ENCODE results near the gene CAMSAP3. TPM values are rescaled to one million over a fixed set of nuclear protein-coding genes. Genes with fewer than 3 reads are reported as not detected.

The CAMSAP3 gene
- total RNA-seq, 1 donor = not detected

DNA sequence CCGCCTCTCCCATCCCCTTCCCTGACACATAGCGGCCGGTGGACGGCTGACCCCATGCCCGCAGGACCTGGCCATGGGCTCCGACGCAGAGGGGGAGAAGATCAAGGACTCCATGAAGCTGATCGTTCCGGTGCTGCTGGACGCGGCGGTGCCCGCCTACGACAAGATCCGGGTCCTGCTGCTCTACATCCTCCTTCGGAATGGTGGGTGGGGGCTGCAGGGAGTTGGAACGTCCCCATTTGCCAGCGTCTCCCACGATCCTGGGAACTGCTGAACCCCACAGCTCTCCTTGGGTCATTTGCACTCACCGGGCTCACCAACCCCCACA lies 48.9 kb downstream of the CAMSAP3 start:
- Histone ChIP-seq H3K4me1 (ENCODE audit: insufficient read depth, low read length) (no peaks in the 10 kb centered on the region), H2AFZ (ENCODE audit: low read length) (no peak overlapping the region), H3K79me2 (ENCODE audit: insufficient read depth, low read length) (no peaks in the 10 kb centered on the region), H3K4me3 (ENCODE audit: insufficient read depth, low read length) (no peak overlapping the region), H3K27me3 (ENCODE audit: insufficient read depth, low read length) (no peaks in the 10 kb centered on the region), H4K20me1 (ENCODE audit: insufficient read depth, low read length) (no peaks in the 10 kb centered on the region), H3K36me3 (ENCODE audit: insufficient read depth, low read length) (no peaks in the 10 kb centered on the region), H3K4me2 (ENCODE audit: insufficient read depth, low read length) (no peak overlapping the region), H3K9me3 (ENCODE audit: low read depth, low read length) (no peaks in the 10 kb centered on the region), H3K27ac (ENCODE audit: low read depth, low read length) (no peak overlapping the region)
- TF ChIP-seq, protein P1, sequence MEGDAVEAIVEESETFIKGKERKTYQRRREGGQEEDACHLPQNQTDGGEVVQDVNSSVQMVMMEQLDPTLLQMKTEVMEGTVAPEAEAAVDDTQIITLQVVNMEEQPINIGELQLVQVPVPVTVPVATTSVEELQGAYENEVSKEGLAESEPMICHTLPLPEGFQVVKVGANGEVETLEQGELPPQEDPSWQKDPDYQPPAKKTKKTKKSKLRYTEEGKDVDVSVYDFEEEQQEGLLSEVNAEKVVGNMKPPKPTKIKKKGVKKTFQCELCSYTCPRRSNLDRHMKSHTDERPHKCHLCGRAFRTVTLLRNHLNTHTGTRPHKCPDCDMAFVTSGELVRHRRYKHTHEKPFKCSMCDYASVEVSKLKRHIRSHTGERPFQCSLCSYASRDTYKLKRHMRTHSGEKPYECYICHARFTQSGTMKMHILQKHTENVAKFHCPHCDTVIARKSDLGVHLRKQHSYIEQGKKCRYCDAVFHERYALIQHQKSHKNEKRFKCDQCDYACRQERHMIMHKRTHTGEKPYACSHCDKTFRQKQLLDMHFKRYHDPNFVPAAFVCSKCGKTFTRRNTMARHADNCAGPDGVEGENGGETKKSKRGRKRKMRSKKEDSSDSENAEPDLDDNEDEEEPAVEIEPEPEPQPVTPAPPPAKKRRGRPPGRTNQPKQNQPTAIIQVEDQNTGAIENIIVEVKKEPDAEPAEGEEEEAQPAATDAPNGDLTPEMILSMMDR (IDR thresholded peaks at IDR 0.05; ENCODE audit: extremely low read depth, low read depth, low read length) = no peak
- peak; percentile 79 for DNase-seq (ENCODE audit: insufficient read length, low spot score, missing footprints)

- Histone ChIP-seq H3K9me3 (ENCODE audit: low read depth, low read length) (no peaks in the 10 kb centered on the region), H4K20me1 (ENCODE audit: insufficient read depth, low read length) (no peaks in the 10 kb centered on the region), H3K27me3 (ENCODE audit: insufficient read depth, low read length) (no peaks in the 10 kb centered on the region), H3K4me1 (ENCODE audit: insufficient read depth, low read length) (no peaks in the 10 kb centered on the region), H3K27ac (ENCODE audit: low read depth, low read length) (no peak overlapping the region), H3K79me2 (ENCODE audit: insufficient read depth, low read length) (no peaks in the 10 kb centered on the region), H3K4me2 (ENCODE audit: insufficient read depth, low read length) (no peak overlapping the region), H2AFZ (ENCODE audit: low read length) (no peak overlapping the region), H3K36me3 (ENCODE audit: insufficient read depth, low read length) (no peaks in the 10 kb centered on the region), H3K4me3 (ENCODE audit: insufficient read depth, low read length) (no peak overlapping the region)
- peak; percentile 80 for DNase-seq (ENCODE audit: insufficient read length, low spot score, missing footprints)
- TF ChIP-seq, protein P1 (IDR thresholded peaks at IDR 0.05; ENCODE audit: extremely low read depth, low read depth, low read length) = no peak
Observed at GRCh38 chr19:7645163-7645562, 49.5 kb downstream of the CAMSAP3 start.

DNA sequence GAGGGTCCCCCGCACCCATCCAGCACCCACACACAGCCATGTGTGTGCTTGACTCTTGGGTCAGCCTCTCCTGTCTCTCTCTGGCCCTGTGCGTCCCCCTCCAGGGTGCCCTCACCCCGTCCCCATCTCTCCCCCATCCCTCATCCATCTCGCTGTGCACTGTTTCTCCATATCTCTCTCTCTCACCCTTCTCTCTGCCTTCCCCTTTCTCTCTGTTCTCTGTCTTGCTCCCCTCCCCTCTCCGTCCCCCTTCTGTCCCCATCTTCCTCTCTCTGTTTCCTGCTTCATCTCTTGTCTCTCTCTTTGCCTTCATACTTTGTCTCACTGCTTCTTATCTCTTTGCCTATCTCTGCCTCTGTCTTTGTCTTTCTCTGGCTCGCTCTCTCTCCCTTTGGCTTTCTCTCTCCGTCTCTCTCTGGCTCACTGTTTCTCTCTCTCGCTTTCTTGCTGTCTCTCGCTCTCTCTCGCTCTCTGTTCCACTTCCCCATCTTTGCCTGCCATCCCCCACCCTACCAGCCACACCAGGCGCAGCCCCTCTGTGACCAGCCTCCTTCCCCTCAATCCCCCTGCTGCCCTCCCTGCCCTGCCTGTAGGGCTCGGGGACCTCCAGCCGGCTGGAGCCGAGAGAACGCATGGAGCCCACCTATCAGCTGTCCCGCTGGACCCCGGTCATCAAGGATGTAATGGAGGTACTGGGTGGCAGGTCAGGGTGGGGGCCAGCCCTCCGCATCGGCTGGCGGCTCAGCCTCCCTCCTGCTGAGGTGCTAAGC lies 50.2 kb downstream of the CAMSAP3 start:
- no peak overlapping the region for H3K27ac ChIP-seq (ENCODE audit: low read depth, low read length)
- no peak overlapping the region for H2AFZ ChIP-seq (ENCODE audit: low read length)
- H3K4me1 ChIP-seq (ENCODE audit: insufficient read depth, low read length) = no peaks in the 10 kb centered on the region
- no peak overlapping the region for H3K4me3 ChIP-seq (ENCODE audit: insufficient read depth, low read length)
- no peaks in the 10 kb centered on the region for H4K20me1 ChIP-seq (ENCODE audit: insufficient read depth, low read length)
- TF ChIP-seq, protein P1 (IDR thresholded peaks at IDR 0.05; ENCODE audit: extremely low read depth, low read depth, low read length) = no peak
- no peak overlapping the region for H3K4me2 ChIP-seq (ENCODE audit: insufficient read depth, low read length)
- H3K9me3 ChIP-seq (ENCODE audit: low read depth, low read length) = no peaks in the 10 kb centered on the region
- H3K27me3 ChIP-seq (ENCODE audit: insufficient read depth, low read length) = no peaks in the 10 kb centered on the region
- no peaks in the 10 kb centered on the region for H3K79me2 ChIP-seq (ENCODE audit: insufficient read depth, low read length)
- H3K36me3 ChIP-seq (ENCODE audit: insufficient read depth, low read length) = no peaks in the 10 kb centered on the region
- DNase-seq (ENCODE audit: insufficient read length, low spot score, missing footprints) = peak; percentile 81

GRCh38 chr19:7646426-7646700 lies 50.7 kb downstream of the CAMSAP3 start:
- Histone ChIP-seq H4K20me1 (ENCODE audit: insufficient read depth, low read length) (no peaks in the 10 kb centered on the region), H3K27ac (ENCODE audit: low read depth, low read length) (no peak overlapping the region), H3K4me1 (ENCODE audit: insufficient read depth, low read length) (no peaks in the 10 kb centered on the region), H3K27me3 (ENCODE audit: insufficient read depth, low read length) (no peaks in the 10 kb centered on the region), H3K79me2 (ENCODE audit: insufficient read depth, low read length) (no peaks in the 10 kb centered on the region), H3K36me3 (ENCODE audit: insufficient read depth, low read length) (no peaks in the 10 kb centered on the region), H3K9me3 (ENCODE audit: low read depth, low read length) (no peaks in the 10 kb centered on the region), H2AFZ (ENCODE audit: low read length) (no peak overlapping the region), H3K4me3 (ENCODE audit: insufficient read depth, low read length) (no peak overlapping the region), H3K4me2 (ENCODE audit: insufficient read depth, low read length) (no peak overlapping the region)
- DNase-seq (ENCODE audit: insufficient read length, low spot score, missing footprints) = no peak
- TF ChIP-seq, protein P1 (IDR thresholded peaks at IDR 0.05; ENCODE audit: extremely low read depth, low read depth, low read length) = no peak

Measured in osteoblast (primary cell).